ENCODE results near the gene PLPP4. TPM values are rescaled to one million over a fixed set of nuclear protein-coding genes. Genes with fewer than 3 reads are reported as not detected.
A peak's percentile ranks its signal among the peaks of the same experiment; 100 is the strongest.

The PLPP4 gene
- total RNA-seq, 1 donor from 2014 or later: not detected

DNA sequence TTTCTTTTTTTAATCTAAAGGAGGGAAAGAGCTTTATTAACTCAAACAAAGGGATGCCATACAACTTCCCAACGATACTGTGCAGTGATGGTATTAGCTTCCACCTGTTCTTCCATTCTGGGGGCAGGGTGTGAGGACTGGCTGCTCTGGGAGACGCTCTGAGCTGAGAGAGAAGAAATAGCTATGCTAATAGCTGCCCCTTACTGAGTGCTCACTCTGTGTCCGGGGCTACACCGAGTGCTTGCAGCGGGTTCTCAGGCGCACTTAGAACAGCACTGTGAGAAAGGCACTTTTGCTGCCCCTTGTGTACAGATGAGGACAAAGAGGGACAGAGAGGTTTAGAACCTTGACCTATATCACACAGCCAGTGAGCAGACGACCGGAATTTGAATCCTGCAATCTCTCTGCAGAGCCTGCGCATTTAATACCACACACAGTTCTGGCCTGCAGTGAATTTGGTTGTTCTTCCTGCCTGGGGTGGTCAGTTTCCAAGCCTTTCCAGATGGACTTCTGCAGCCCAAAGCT is 142.2 kb downstream of the PLPP4 start:
- H3K27ac Mint-ChIP-seq: no peak overlapping the region
- H3K9me3 Mint-ChIP-seq: peaks cover 8% of the 10 kb centered on the region
- TF ChIP-seq EZH2phosphoT487 (IDR thresholded peaks at IDR 0.05): no peak
- TF ChIP-seq, protein P1, sequence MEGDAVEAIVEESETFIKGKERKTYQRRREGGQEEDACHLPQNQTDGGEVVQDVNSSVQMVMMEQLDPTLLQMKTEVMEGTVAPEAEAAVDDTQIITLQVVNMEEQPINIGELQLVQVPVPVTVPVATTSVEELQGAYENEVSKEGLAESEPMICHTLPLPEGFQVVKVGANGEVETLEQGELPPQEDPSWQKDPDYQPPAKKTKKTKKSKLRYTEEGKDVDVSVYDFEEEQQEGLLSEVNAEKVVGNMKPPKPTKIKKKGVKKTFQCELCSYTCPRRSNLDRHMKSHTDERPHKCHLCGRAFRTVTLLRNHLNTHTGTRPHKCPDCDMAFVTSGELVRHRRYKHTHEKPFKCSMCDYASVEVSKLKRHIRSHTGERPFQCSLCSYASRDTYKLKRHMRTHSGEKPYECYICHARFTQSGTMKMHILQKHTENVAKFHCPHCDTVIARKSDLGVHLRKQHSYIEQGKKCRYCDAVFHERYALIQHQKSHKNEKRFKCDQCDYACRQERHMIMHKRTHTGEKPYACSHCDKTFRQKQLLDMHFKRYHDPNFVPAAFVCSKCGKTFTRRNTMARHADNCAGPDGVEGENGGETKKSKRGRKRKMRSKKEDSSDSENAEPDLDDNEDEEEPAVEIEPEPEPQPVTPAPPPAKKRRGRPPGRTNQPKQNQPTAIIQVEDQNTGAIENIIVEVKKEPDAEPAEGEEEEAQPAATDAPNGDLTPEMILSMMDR (IDR thresholded peaks at IDR 0.05): no peak
- no peaks in the 10 kb centered on the region for H3F3A ChIP-seq (ENCODE audit: low read depth)
- H3K4me3 ChIP-seq: no peak overlapping the region
- H3K4me1 ChIP-seq: peaks cover 10% of the 10 kb centered on the region
- H3K9me3 ChIP-seq (ENCODE audit: low read depth): peaks cover 6% of the 10 kb centered on the region
- no peaks in the 10 kb centered on the region for H3K36me3 ChIP-seq
- no peak overlapping the region for H3K27ac ChIP-seq
- H2AFZ ChIP-seq (replicated peaks): peak overlapping the region; percentile 26
- no peak overlapping the region for H3K4me3 Mint-ChIP-seq
- peaks cover 11% of the 10 kb centered on the region for H3K27me3 Mint-ChIP-seq (ENCODE audit: insufficient read depth, low read depth)
- peaks cover 15% of the 10 kb centered on the region for H3K4me1 Mint-ChIP-seq
- no peaks in the 10 kb centered on the region for H3K79me2 ChIP-seq (ENCODE audit: low read depth)
- DNase-seq (ENCODE audit: low spot score): no peak
- H3K36me3 Mint-ChIP-seq: no peaks in the 10 kb centered on the region
- H3K27me3 ChIP-seq: no peaks in the 10 kb centered on the region
- no peaks in the 10 kb centered on the region for H4K20me1 ChIP-seq (ENCODE audit: low read depth)
- H3K4me2 ChIP-seq: no peak overlapping the region
- no peak overlapping the region for H3K9ac ChIP-seq

DNA sequence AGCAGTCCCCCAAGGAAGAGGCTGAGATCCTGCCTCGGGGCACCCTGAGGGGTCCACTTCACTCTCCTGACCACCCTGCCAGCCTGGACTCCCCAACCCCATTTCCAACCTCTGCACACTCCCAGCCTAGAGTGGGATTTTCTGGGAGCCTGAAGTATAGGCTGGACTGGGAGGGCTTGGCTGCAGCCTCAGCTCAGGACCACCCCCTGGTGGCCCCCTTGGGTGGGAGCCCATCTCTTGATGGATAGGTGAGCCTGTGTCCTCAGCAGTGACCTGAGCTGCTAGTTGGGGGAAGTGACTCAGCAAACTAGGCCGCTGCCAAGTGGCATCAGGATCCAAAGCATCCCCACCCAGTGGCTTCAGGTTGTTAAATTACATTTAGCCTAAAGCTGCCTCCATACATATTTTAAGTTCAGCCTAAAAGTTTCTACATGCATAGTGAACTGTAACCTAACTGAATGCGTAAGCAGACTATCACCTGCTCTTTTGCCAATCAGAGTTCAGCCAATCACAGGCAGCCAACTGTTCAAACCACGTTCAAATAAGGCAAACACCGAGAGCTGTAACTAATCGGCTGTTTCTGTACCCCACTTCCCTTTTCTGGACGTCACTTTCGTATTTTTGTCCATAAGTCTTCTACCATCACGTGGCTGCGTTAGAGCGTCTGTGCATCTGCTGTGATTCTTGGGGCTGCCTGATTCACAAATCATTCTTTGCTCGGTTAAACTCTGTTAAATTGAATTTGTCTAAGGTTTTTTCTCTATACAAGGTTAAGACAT is 144.0 kb downstream of the PLPP4 start:
- H3K79me2 ChIP-seq (ENCODE audit: low read depth): no peaks in the 10 kb centered on the region
- H3K36me3 ChIP-seq: no peaks in the 10 kb centered on the region
- H3K27ac ChIP-seq: no peak overlapping the region
- H2AFZ ChIP-seq (replicated peaks): no peak overlapping the region
- Mint-ChIP-seq H3K36me3 (no peaks in the 10 kb centered on the region), H3K27me3 (ENCODE audit: insufficient read depth, low read depth) (peaks cover 8% of the 10 kb centered on the region), H3K4me1 (peaks cover 15% of the 10 kb centered on the region), H3K4me3 (no peak overlapping the region), H3K9me3 (peaks cover 8% of the 10 kb centered on the region), H3K27ac (no peak overlapping the region)
- no peak overlapping the region for H3K9ac ChIP-seq
- peaks cover 6% of the 10 kb centered on the region for H3K9me3 ChIP-seq (ENCODE audit: low read depth)
- H3K27me3 ChIP-seq: no peaks in the 10 kb centered on the region
- no peak overlapping the region for H3K4me2 ChIP-seq
- H3F3A ChIP-seq (ENCODE audit: low read depth): peaks cover 3% of the 10 kb centered on the region
- no peak overlapping the region for H3K4me3 ChIP-seq
- no peaks in the 10 kb centered on the region for H4K20me1 ChIP-seq (ENCODE audit: low read depth)
- TF ChIP-seq, protein P1 (IDR thresholded peaks at IDR 0.05): peak; percentile 62
- no peak for TF ChIP-seq EZH2phosphoT487 (IDR thresholded peaks at IDR 0.05)
- DNase-seq (ENCODE audit: low spot score): peak; percentile 66
- H3K4me1 ChIP-seq: peaks cover 21% of the 10 kb centered on the region

DNA sequence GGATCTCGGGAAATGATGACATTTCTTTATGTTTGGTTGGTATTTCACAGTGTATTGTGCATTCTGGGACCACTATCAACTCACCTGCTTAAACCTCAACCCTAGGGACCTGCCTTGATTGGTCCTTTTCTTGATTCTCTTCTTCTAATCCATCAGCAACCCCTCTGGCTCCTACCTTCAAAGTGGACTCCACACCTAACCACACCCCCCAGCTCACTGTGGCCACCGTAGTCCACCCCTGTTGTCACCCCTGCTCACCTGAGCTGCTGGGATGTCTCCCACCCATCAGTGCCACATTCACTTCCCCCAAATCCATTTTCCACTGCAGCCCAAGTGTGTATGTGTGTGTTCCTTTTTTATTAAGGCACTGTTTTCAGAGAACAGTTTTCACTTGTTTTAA is 145.0 kb downstream of the PLPP4 start:
- no peak for TF ChIP-seq EZH2 (IDR thresholded peaks at IDR 0.05)
- TF ChIP-seq, protein P1 (IDR thresholded peaks at IDR 0.05): no peak
- no peak for TF ChIP-seq EZH2phosphoT487 (IDR thresholded peaks at IDR 0.05)
- H3K9ac ChIP-seq: no peak overlapping the region
- Mint-ChIP-seq H3K4me3 (no peak overlapping the region), H3K36me3 (no peaks in the 10 kb centered on the region), H3K27ac (no peak overlapping the region), H3K9me3 (peaks cover 8% of the 10 kb centered on the region), H3K4me1 (peaks cover 15% of the 10 kb centered on the region), H3K27me3 (ENCODE audit: insufficient read depth, low read depth) (peaks cover 4% of the 10 kb centered on the region)
- peaks cover 3% of the 10 kb centered on the region for H3F3A ChIP-seq (ENCODE audit: low read depth)
- H3K79me2 ChIP-seq (ENCODE audit: low read depth): no peaks in the 10 kb centered on the region
- H3K27me3 ChIP-seq: no peaks in the 10 kb centered on the region
- no peak overlapping the region for H3K27ac ChIP-seq
- peaks cover 6% of the 10 kb centered on the region for H3K9me3 ChIP-seq (ENCODE audit: low read depth)
- no peak overlapping the region for H3K4me2 ChIP-seq
- H3K4me3 ChIP-seq: no peak overlapping the region
- H3K36me3 ChIP-seq: no peaks in the 10 kb centered on the region
- no peak for DNase-seq (ENCODE audit: low spot score)
- no peaks in the 10 kb centered on the region for H4K20me1 ChIP-seq (ENCODE audit: low read depth)
- H3K4me1 ChIP-seq: peaks cover 21% of the 10 kb centered on the region
- H2AFZ ChIP-seq (replicated peaks): no peak overlapping the region
